Pancreas (tissue), 10 donors: ENCODE data around the gene LIPH. TPM values are rescaled to one million over a fixed set of nuclear protein-coding genes. Genes with fewer than 3 reads are reported as not detected.
A peak's percentile ranks its signal among the peaks of the same experiment; 100 is the strongest.

Experiments
- ATAC-seq, 4 donors: fragments of 200-7000 bp; cut with Tn5 transposase; one replicate each; pipeline versions ENCODE4 v1.8.0 to v1.9.1; 2020; ENCODE audit warnings: mild to moderate bottlenecking in 4 of 4, moderate library complexity in 4 of 4
- DNase-seq, 6 donors: peaks; one replicate each; pipeline ENCODE4 v3.0.0-alpha.2; 2020
- FAIRE-seq: peaks from 2 replicates; lab custom pipeline; 2012; peaks lifted over from hg19 to GRCh38; lab: Jason Lieb, UNC
- H3K27ac ChIP-seq, 4 donors: fragments of 200-600 bp; sonication (generic); 1 replicate in 3 of 4; 2 replicates in 1 of 4; pipeline versions ENCODE4 v1.5.0 to v1.8.0; 2020
- H3K27me3 ChIP-seq, 4 donors: fragments of 200-600 bp; one replicate each; pipeline ENCODE4 v1.8.0; 2021
- H3K36me3 ChIP-seq, 3 donors: fragments of 200-600 bp; sonication (generic) in 1 of 3; one replicate each; pipeline versions ENCODE4 v1.5.0 to v1.8.0; 2020 to 2021
- H3K4me1 ChIP-seq, 3 donors: fragments of 200-600 bp; one replicate each; pipeline ENCODE4 v1.8.0; 2021
- H3K4me3 ChIP-seq, 4 donors: fragments of 200-600 bp; sonication (generic) in 2 of 4; one replicate each; pipeline versions ENCODE4 v1.5.0 to v1.8.0; 2020 to 2021
- H3K9me3 ChIP-seq, 4 donors: fragments of 200-600 bp; one replicate each; pipeline ENCODE4 v1.8.0; 2021
- CTCF ChIP-seq, 4 donors: fragments of 200-600 bp; sonication (generic) in 3 of 4; IDR thresholded peaks; one replicate each; pipeline versions ENCODE4 v1.5.0 to v1.8.0; 2021; ENCODE audit warnings: antibody characterized with exemption in 4 of 4
- WGBS, 2 donors: extraction: QIAGEN DNeasy Blood & Tissue Kit; methylation state at CpG; one replicate each; pipeline ENCODE4 v1.1.7; 2013; 5-methylcytosine and 5-hydroxymethylcytosine counted together
- intact Hi-C, 3 donors: fragments of 100-400 bp; cut with DNase I; formaldehyde crosslinking; loops; one replicate each; pipeline versions ENCODE4 v1.11.1 to v1.14.2; 2022
- polyA plus RNA-seq, 2 donors: library from polyadenylated mRNA; stranded (reverse); fragments of 200-250 nt; gene quantifications; one replicate each; pipeline ENCODE4 v1.2.3, GENCODE V29; 2013
- total RNA-seq, 6 donors: library from RNA; stranded (reverse); fragmentation: NEBNext Ultra II Directional in 4 of 6; extraction: Animal tissue kit (Norgen Biotek cat#: 25700) in 4 of 6; gene quantifications; one replicate each; pipeline versions ENCODE4 v1.2.1 to v1.2.4, GENCODE V29; 2021 to 2023
- donor health status: healthy with polysubstance abuse.
- donor health status: DM: no; HTN: no; CAD: no; lungs with moderate emphysema.
- donor health status: DM: no; HTN: no; CAD: no.
- donor health status: control.
- donor health status: control.
- donor health status: Bipolar disorder and iron deficiency.
- donor health status: DM: yes; HTN: yes; CAD: no.
- donor health status: DM: no; HTN: no; CAD: no.
- donor health status: DM: no; HTN: no; CAD: no.
- donor health status: DM: yes; HTN: yes; CAD: no.

LIPH gene
- total and polyA plus RNA-seq, 8 donors: 3.7 to 13.9 (median 4.8) TPM

- FAIRE-seq: no peak
- 86 to 90% methylated on average over 4 of the region's 4 CpGs for WGBS, 2 donors
- no peak for ATAC-seq
Observed at GRCh38 chr3:185490241-185490640, 62.1 kb downstream of the LIPH start.

GRCh38 chr3:185489462-185489861 lies 62.9 kb downstream of the LIPH start:
- Histone ChIP-seq H3K27me3 (no peaks in the 10 kb centered on the region), H3K4me3 (no peak overlapping the region), H3K36me3 (peaks cover 0 to 19% (median 4%) of the 10 kb centered on the region in 3 donors), H3K4me1 (peaks cover 0 to 4% (median 0%) of the 10 kb centered on the region in 3 donors), H3K27ac (no peak overlapping the region), H3K9me3 (no peaks in the 10 kb centered on the region)
- no peak for FAIRE-seq
- DNase-seq: no peak
- ATAC-seq: peak; percentile 28 to 67 (median 48)
- no peak for TF ChIP-seq CTCF (IDR thresholded peaks at IDR 0.05)
- WGBS, 2 donors: 30 to 33% methylated on average over 3 of the region's 3 CpGs
- intact Hi-C loops: no loop called here

More at GRCh38 chr3:185490241-185490640, 62.1 kb downstream of the LIPH start:
- Histone ChIP-seq H3K36me3 (peaks cover 0 to 19% (median 6%) of the 10 kb centered on the region in 3 donors), H3K4me3 (no peak overlapping the region), H3K27me3 (no peaks in the 10 kb centered on the region), H3K4me1 (peaks cover 0 to 4% (median 0%) of the 10 kb centered on the region in 3 donors), H3K9me3 (no peaks in the 10 kb centered on the region), H3K27ac (no peak overlapping the region)
- no peak for DNase-seq
- TF ChIP-seq CTCF (IDR thresholded peaks at IDR 0.05): no peak
- intact Hi-C loops: no loop called here

GRCh38 chr3:185488465-185488864 lies 63.9 kb downstream of the LIPH start:
- intact Hi-C loops: no loop called here
- FAIRE-seq (no peak), DNase-seq (peak in 1 of 6 donors; percentile 48), ATAC-seq (peak in 2 of 4 donors; percentile 12 to 20)
- Histone ChIP-seq H3K4me1 (peaks cover 0 to 4% (median 0%) of the 10 kb centered on the region in 3 donors), H3K4me3 (no peak overlapping the region), H3K27ac (no peak overlapping the region), H3K27me3 (no peaks in the 10 kb centered on the region), H3K9me3 (no peaks in the 10 kb centered on the region), H3K36me3 (peaks cover 0 to 9% (median 0%) of the 10 kb centered on the region in 3 donors)
- no peak for TF ChIP-seq CTCF (IDR thresholded peaks at IDR 0.05)
- WGBS, 2 donors: 91 to 93% methylated on average over 5 of the region's 5 CpGs

GRCh38 chr3:185486394-185486793 lies 66.0 kb downstream of the LIPH start:
- 93 to 94% methylated on average over 5 of the region's 5 CpGs for WGBS, 2 donors
- Histone ChIP-seq H3K9me3 (no peaks in the 10 kb centered on the region), H3K27ac (no peak overlapping the region), H3K4me3 (no peak overlapping the region), H3K4me1 (peaks cover 0 to 4% (median 0%) of the 10 kb centered on the region in 3 donors), H3K36me3 (peaks cover 0 to 14% (median under 1%) of the 10 kb centered on the region in 3 donors), H3K27me3 (no peaks in the 10 kb centered on the region)
- ATAC-seq: no peak
- intact Hi-C loops: no loop called here
- no peak for TF ChIP-seq CTCF (IDR thresholded peaks at IDR 0.05)
- DNase-seq: no peak
- no peak for FAIRE-seq

- no peak overlapping the region for H3K4me3 ChIP-seq
- H3K27me3 ChIP-seq: no peaks in the 10 kb centered on the region
- FAIRE-seq (no peak), ATAC-seq (no peak), DNase-seq (no peak)
- TF ChIP-seq CTCF (IDR thresholded peaks at IDR 0.05): no peak
- H3K36me3 ChIP-seq: peaks cover 0 to 33% (median 8%) of the 10 kb centered on the region in 3 donors
- no peaks in the 10 kb centered on the region for H3K9me3 ChIP-seq
- intact Hi-C loops: no loop called here
- WGBS, 2 donors: 59 to 95% methylated on average over 3 of the region's 3 CpGs
- H3K4me1 ChIP-seq: peaks cover 0 to 2% (median 0%) of the 10 kb centered on the region in 3 donors
- no peak overlapping the region for H3K27ac ChIP-seq
Observed at GRCh38 chr3:185484296-185484695, 68.1 kb downstream of the LIPH start.
